HG03432 (cell line): ENCODE results near the gene CR1.
"Not testable (repeated sequence)": the region's sequence is repeated elsewhere in the genome, so short reads cannot be mapped to it uniquely, and the experiment has no call there.

Experiments used
- ATAC-seq: cut with Tn5 transposase; IDR thresholded peaks from one replicate; pipeline ENCODE4 v1.9.1; 2021; ENCODE audit warnings: mild to moderate bottlenecking, moderate library complexity; ENCODE audit not compliant: unreplicated experiment

CR1 gene

DNA sequence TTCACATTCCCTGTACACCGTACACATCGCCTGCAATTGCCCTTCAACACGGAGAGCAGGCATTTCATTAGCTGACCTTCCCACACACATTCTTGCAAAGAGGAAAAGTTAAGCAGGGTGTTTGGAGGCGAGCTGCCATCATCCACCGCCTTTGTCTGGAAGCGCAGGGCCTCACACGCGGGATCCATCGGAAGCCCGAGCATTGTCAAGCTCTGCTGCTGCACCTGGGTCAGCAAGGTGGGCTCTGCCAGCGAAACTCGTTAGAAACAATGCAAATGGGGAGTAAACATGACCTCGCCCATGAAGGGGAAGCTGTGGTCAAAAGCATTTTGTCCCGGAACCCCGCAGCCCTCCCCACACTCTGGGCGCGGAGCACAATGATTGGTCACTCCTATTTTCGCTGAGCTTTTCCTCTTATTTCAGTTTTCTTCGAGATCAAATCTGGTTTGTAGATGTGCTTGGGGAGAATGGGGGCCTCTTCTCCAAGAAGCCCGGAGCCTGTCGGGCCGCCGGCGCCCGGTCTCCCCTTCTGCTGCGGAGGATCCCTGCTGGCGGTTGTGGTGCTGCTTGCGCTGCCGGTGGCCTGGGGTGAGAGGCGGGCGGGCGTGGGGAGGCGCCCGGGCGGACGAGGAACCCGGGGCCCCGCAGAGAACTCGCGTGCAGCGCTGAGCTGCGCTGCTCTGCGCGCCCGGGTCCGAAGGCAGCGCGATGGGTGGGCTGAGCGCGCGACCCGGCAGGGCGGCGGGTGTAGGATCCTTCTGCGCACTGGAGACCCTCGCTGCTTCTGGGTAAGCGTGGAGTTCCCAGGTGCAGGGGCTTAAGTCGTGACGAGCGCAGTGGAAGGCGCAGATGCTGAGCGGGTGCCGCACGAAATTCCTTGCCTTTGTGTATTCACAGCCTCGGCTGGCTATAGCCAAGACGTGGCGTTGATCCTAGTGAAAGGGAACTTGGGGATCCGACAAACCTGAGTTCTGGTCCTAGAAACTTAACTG is at the start of gene CR1:
Gene CR1 (plus strand): TSS at position 357 of the 992 bp plus-strand sequence. CDS start 111 bp downstream, at position 468.
- ATAC-seq: peak; percentile 62

DNA sequence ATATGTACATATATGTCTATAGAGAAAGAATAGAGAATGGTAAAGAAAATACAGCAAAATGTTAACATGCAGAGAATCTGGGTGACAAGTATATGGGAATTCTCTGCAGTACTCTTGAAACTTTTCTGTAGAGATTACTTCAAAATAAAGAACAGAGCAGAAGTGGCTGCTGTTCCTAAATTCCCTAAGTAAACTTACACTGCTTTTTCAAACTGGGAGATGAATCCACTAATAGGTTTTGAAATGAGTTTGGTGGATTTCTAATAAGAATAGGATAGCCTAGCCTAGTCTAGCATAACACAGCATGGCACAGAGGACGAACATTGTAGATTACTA is 42.3 kb upstream of the CR1 start:
- ATAC-seq: no peak

DNA sequence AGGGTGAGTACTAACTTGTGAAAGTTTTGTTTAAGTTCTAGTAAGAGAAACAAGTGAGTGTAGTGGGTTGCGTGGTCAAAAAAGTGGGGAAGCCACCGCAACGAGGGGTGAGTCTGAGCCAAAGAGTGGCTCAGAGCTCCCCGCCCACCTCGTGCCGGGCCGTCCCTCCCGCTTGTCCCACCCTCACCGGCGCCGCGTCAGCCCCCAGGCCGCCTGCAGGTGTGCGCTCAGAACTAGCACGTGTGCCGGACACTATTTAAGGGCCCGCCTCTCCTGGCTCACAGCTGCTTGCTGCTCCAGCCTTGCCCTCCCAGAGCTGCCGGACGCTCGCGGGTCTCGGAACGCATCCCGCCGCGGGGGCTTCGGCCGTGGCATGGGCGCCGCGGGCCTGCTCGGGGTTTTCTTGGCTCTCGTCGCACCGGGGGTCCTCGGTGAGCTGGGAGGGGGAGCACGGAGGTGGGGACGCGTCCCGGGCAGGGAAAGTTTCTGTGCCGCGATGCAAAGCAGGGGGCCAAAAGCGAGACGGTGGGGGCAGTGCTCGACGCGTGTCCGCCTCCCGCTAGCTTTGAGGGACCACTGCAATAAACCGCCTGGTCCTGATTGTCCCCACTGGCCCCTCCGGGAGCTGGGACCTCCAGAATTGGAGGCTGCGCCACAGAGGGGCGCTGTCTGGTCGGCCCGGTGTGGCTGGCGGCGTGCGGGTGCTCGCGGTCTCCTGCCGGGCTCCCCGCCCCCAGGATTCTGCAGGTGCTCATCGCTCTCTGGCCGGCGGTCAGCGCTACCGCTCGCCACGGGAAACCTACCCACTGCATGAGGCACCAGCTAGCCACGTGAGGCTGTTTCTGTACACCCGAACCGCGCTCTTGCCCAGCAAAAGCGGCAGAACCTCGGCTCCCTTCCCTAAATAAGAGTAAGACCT is 41.7 kb upstream of the CR1 start, which contains the start of gene CR2:
Gene CR2 (plus strand): TSS at position 283 of the 919 bp plus-strand sequence. CDS start 91 bp downstream, at position 374.
- ATAC-seq: peak; percentile 86

DNA sequence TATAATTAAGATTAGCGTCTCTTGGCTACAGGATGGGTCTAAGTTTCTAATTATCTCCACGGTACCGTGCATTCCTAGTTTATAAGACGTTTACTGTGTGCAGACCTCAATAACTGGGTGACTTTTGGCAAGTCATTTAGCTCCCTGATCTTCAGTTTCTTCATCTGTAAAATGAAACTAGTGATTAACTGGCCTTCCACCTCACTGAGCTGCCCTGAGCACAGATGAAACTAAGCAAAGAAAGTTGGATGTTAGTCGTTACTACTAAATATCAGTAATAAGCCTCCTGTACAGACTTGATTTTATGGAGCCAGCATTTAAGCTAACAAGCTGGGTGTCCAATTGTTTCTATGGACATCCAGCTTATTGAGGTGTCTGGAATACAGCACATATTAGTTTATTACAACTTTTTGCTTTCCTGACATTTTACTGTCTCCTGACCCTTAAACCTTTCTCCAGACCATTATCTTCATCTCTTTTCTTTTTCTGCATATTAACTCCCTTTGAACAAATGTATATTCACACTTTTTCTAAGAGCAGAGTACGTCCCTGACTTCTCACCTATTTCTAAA is 40.7 kb upstream of the CR1 start:
- peak; percentile 23 for ATAC-seq

DNA sequence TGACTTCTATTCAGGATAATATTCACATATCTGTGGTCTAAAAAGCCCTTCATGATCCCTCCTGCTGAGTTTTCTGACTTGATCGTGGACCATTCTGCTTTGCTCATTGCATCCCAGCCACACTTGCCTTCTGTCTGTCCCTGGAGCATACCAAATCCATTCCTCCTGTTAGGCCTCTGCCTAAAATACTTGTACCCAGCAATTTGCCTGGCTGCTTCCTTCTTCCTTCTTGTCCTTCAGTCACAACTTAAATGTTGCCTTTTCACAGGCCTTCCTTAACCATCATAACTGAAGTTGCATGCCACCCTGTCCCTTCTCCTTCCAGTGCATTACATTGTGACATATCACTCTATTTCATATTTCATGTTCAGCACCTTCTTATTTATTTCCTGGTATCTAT is 37.5 kb upstream of the CR1 start:
- ATAC-seq: no peak

DNA sequence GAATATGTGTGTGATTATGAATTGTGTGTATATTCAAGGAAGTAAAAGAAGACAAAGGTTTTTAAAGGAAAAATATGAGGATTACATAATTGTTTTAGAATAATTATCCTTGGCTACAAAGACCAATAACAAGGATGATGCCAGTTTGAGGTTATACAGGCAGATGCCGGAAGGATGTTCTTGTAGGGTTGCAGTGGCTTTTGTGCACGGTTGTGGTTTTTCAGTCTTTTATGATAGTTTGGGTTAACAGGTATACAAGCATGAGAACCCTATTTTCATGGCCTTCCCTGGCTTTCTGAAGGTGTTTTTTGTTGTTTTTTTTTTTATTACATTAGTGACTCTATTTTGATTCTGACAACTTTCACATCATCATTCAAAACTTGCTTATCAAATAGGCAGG is 36.9 kb upstream of the CR1 start:
- ATAC-seq: no peak

GRCh38 chr1:207461649-207462048 is 34.3 kb upstream of the CR1 start:
- no peak for ATAC-seq

- ATAC-seq: no peak
Observed at GRCh38 chr1:207462535-207462934, 33.4 kb upstream of the CR1 start.

DNA sequence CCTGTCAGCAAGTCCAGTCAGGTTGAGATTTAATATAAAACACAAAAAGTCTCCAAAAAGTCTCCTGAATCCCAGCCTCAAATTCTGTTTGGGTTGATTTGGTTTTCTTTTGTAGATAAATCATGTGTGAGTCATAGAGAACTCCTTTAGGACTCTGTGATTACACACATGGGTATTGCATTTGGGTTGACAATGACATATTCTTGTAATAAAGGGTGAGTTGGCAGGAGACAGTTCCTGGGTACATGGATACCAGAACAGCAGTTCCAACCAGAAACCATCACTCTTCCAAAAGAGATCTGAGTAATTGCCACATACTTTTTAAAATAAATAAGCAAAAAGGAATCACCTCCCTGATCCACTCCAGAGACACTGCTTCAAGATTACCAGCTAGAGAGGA is 32.9 kb upstream of the CR1 start:
- no peak for ATAC-seq

DNA sequence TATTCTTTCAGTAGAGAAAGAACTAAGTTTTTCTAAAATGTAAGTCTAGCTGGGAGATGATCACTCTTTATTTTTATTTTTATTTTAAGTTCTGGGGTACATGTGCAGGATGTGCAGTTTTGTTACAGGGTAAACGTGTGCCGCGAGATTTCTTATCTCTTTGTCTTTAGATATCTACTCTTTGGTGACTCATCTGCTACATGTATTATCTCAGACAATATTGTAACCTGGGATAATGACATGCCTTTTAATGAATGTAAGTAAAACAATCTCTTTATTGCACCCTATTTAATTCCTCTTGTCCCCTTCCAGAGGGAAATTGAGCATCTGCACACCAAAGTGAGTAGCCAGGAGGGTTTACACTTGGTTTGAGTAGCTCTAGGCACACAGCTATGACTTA is 32.4 kb upstream of the CR1 start:
- ATAC-seq: no peak

DNA sequence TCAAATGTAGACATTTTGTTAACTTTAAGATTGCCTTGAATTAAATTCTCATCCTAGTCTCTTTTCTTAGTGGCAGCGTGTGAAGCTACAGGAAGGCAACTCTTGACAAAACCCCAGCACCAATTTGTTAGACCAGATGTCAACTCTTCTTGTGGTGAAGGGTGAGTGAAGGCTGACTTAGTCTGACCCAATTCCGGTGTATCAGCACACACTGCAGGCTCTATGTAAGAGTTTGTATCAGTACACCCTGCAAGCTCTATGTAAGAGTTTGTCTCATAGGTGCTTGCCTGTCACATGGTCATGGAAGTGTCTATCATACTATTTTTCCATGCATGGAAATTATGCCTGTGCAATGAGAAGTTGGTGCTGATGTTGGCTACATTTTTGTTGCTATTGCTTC is 25.0 kb upstream of the CR1 start:
- no peak for ATAC-seq

- no peak for ATAC-seq
Observed at GRCh38 chr1:207474210-207474609, 21.7 kb upstream of the CR1 start.

GRCh38 chr1:207486198-207486597 is 9.8 kb upstream of the CR1 start:
- no peak for ATAC-seq

GRCh38 chr1:207487636-207488035 is 8.3 kb upstream of the CR1 start:
- no peak for ATAC-seq

DNA sequence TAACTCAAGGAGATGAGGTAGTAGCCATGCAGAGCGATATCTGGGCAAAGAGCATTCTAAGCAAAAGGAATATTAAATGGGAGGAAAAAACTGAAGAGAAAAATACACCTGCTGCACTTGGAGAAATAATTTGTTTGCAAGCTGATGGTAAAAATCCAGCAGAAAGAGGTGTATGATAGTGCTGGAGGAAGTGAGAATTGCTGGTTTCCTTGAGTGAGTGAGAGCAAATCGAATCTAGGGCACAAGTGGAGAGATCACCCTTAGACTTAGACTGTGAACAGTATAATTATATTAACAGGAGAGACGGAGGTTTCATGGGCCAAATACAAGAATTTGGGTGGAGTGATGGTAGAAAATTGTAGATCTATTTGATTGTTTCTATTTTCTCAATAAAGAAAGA is 2.7 kb upstream of the CR1 start:
- no peak for ATAC-seq

DNA sequence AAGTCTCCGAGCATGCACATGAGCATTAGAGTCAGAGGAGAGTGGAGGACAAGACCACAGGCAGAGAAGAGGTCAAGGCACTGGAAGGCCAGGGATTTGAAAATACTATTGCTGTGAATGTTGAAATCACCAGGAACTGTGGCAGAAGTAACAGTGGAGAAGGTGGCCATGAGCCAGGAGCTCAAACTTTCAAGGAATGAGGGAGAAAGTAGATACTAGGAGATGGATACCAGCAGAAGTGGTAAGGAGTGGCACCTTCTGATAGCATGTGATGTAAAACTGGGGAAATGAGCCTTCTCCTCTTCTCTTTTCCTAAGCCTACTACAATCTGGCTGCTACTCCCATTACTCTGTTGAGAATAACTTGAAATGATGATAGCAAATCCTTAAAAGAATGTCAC is 1.8 kb upstream of the CR1 start:
- no peak for ATAC-seq

DNA sequence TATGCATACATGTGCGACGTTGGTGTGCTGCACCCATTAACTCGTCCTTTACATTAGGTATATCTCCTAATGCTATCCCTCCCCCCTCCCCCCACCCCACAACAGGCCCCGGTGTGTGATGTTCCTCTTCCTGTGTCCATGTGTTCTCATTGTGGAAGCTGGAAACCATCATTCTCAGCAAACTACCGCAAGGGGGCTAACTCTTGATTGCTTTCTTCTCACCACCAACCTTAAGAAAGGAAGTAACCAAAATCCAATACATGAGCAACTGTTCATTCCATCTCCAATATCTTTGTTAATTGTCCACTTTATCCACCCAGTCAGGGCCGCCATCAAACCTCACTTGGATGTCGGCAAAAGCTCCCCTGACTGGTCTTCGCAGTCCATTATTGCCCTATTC is 676 bp upstream of the CR1 start:
- not testable (repeated sequence) for ATAC-seq

- no peak for ATAC-seq
Observed at GRCh38 chr1:207497941-207498340, 2.0 kb downstream of the CR1 start.

DNA sequence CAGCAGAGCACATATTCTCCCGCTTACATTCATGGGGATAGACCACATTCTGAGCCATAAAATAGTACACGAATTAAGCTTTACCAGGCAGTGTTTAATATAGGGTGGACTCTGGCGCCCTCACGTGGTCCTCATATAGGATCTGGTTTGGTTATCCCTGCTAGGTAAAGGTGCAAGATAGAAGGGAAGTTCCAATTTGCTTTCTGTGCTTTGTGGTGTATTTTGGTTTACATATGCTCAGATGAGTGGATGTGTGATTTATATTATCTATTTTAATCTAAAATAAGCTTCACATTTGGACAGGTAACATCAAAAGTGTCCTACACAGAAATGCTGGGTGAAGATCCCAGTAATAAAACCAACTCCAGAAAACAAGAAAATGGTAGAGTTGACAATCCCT is 3.6 kb downstream of the CR1 start:
- ATAC-seq: no peak

GRCh38 chr1:207500306-207500705 is 4.3 kb downstream of the CR1 start:
- ATAC-seq: no peak

- ATAC-seq: no peak
Observed at GRCh38 chr1:207501071-207501470, 5.1 kb downstream of the CR1 start.
